Measurements from ENCODE around the gene ZNF611.
A peak's percentile ranks its signal among the peaks of the same experiment; 100 is the strongest.
"Not testable (repeated sequence)": the region's sequence is repeated elsewhere in the genome, so short reads cannot be mapped to it uniquely, and the experiment has no call there.

The ZNF611 gene

DNA sequence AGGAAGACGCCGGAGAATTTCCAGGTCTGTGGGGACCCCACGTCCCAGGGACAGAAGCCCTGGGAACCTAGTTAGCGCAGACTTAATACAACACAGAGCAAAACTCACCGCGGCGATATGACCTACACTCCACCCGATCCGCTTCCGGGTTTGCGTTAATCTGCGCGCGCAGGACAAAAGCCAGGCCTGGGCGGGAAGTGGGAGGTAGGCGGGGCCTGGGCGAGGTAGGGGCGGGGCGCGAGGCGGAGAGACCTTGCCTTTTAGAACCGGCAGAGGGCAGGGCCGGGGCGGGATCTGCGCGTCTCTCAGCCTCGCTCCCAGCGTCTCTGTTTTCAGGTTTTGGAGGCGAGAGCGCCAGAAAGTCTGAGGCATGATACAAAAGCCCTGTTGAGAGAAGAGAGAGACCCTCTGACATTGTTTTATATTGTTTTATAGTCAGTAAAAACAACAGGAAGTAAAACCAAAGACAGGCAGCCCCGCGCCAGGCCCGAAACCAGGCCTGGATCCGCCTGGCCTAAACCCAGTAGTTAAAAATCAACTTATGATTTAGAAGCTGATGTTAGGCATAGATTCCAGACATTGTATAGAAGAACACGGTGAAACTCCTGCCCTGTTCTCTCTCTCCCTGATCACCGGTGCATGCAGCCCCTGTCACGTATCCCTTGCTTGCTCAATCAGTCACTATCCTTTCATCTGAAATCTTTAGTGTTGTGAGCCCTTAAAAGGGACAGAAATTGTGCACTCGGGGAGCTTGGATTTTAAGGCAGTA, at the start of gene ZNF611:
Gene ZNF611, minus strand, starts transcription at position 152 of the 769 bp plus-strand sequence. CDS start 19,150 bp downstream, outside the sequence.
- DNase-seq: peak; percentile 77

GRCh38 chr19:52782864-52783263, 48.0 kb upstream of the ZNF611 start:
- DNase-seq: not testable (repeated sequence)

DNA sequence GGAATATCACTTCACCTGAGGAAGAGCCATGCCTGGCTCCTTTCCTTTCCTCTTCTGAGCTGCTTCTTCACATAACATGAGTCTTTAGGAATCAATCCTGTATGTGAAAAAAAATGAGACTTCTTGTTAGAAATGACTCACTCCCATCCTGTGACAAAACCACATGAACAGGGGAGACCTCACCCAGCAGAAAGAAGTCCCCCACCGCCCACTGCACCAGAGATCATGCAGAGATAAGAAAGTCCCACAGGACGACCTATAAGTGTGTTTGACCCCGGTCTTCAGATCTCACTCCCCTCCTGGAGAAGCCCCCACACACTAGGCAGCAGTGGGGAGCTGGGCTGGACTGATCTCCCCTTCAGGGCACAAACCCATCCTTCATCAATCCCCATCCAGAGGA, 44.0 kb upstream of the ZNF611 start:
- DNase-seq: no peak

DNA sequence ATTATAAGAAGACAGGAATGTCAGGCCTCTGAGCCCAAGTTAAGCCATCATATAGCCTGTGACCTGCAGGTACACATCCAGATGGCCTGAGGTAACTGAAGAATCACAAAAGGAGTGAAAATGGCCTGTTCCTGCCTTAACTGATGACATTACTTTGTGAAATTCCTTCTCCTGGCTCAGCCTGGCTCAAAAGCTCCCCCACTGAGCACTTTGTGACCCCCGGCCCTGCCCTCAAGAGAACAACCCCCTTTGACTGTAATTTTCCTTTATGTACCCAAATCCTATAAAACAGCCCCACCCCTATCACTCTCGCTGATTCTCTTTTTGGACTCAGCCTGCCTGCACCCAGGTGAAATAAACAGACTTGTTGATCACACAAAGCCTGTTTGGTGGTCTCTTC, 21.6 kb upstream of the ZNF611 start:
- DNase-seq: not testable (repeated sequence)

DNA sequence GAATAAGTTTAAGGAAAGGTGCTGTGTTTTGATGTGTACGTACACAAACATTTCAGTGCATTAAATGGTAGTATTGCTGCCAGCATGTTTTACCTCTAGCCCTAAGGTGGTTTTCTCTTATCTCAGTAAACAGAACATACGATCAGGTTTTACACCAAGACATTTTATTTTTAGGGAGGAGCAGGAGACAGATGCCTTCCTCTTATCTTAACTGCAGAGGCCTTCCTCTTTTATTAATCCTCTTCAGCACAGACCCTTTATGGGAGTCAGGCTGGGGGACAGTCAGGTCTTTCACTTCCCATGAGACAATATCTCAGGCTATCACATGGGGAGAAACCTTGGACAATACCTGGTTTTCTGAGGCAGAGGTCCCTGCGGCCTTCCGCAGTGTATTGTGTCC, 14.9 kb upstream of the ZNF611 start:
- DNase-seq: no peak

- no peak for DNase-seq
Observed at GRCh38 chr19:52748336-52748950, 13.6 kb upstream of the ZNF611 start.

- peak; percentile 74 for DNase-seq
Observed at GRCh38 chr19:52745919-52746318, 11.1 kb upstream of the ZNF611 start.

DNA sequence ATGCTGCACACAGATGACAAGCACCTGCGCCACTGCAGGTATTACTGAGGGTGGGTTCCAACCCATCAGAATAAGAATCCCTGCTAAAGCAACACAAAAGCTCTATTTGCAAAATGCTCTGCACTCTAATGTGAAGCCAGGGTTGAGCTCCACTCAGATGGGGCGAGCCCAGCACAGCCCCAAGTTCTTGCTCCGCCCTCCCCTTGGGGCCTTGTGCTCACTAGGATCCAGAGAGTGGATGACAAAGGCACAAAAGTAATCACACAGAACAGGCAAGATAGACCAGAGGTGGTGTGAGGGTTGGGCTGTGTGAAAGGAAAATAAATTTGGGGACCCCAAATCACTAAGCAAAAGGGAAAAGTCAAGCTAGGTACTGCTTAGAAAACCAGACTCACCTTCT, 8.2 kb upstream of the ZNF611 start:
- no peak for DNase-seq

- no peak for DNase-seq
Observed at GRCh38 chr19:52742516-52742915, 7.7 kb upstream of the ZNF611 start.

DNA sequence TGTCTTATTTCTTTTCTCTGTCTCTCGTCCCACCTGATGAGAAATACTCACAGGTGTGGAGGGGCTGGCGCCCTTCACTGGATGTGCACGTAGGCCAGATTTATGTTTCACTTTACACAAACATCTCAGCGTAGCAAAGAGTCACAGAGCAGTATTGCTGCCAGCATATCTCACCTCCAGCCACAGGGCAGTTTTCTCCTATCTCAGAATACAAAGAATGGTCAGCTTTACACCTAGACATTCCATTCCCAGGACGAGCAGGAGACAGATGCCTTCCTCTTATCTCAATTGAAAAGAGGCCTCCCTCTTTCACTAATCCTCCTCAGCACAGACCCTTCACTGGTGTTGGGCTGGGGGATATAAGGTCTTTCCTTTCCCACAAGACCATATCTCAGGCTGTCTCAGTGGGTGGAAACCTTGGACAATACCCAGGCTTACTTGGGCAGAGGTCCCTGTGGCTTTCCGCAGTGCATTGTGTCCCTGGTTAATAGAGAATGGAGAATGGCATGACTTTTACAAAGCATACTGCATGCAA, 7.2 kb upstream of the ZNF611 start:
- no peak for DNase-seq

DNA sequence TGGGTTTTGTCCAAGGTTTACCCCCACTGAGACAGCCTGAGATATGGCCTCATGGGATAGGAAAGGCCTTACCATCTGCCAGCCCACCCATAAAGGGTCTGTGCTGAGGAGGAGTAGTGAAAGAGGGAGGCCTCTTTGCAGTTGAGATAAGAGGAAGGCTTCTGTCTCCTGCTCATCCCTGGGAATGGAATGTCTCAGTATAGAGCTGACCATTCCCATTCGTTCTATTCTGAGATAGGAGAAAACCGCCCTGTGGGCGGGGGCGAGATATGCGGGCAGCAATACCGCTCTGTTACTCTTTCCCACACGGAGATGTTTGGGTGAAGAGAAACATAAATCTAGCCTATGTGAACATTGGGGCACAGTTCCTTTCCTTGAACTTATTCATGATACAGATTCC, 6.5 kb upstream of the ZNF611 start:
- not testable (repeated sequence) for DNase-seq

DNA sequence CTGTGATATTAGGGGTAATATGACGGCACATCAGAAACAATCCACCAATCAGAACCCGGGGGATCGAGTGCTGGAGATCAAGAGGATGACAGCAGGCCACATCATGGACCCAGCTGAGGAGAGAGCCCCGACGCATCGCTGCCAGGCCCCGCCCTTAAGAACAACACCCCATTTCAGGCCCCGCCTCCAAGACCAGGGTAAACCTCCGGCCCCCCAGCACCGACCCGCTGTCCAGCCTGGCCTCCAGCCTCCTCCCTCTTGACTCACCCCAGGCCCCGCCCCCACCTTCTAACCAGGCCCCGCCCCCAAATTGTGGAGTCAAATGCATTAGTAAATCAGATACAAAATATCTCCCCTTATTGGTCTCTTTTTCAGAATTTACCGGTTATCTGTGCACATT, 4.7 kb upstream of the ZNF611 start:
- no peak for DNase-seq

- no peak for DNase-seq
Observed at GRCh38 chr19:52735734-52736133, 890 bp upstream of the ZNF611 start.

DNA sequence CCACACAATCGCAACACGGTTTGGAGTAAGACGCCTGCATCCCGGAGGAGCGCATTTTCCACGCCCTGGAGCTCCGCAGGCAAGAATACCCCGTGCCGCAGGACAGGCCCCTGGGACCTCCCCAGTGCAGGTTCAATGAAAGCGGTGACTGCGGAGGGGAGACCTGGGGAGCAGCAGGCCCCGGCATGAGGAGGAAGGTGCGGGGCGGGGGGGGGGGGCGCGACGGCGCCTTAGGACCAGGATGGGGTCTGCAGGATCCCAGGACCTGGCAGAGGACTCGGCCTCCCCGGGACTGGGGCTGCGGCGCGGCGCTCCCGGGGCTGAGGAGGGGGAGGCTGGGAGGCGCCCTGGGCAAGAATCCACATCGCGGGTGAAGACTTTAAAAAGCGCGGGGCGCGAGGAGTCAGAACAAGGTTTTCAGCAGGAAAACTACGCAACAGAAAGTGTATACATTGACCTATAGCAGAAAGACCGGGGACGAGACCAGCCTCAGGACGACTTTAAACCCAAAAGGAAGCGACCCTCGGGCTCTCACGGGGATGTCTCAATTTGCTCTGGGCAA, 432 bp downstream of the ZNF611 start:
- DNase-seq: no peak

- DNase-seq: not testable (repeated sequence)
Observed at GRCh38 chr19:52726051-52726450, 8.8 kb downstream of the ZNF611 start.

- no peak for DNase-seq
Observed at GRCh38 chr19:52725528-52725961, 9.3 kb downstream of the ZNF611 start.

DNA sequence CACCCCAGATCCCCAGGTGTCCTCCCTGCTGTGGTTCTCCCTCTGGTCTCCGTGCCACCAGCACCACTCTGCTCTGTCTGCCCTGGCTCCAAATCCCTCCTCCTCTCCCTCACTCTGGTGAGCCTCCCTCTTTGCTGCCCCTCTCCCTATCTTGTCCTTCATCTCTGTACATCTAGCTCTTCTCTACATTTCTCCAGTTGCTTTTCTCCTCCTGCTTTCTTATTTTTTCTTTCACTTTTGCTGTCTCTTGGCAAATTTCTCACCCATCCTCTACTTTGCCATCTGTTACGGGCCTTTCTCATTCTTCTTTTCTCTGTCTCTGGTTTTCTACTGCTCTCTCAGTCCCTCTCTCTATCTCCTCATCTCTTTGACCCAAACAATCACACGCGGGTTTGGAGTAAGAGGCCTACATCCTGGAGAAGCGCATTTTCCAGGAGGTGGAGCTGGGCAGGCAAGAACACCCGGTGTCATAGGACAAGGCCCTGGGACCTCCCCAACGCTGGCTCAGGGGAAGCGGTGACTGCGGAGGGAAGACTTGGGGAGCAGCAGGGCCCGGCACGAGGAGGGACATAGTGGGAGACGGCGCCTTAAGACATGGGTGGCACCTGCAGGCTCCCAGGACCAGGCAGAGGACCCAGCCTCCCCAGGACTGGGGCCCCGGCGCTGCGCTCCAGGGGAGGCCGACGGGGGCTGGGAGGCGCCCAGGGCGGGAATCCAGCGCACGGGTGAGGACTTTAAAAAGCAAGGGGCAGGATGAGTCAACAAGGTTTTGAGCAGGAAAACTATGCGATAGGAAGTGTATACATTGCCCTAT, 9.9 kb downstream of the ZNF611 start:
- no peak for DNase-seq

DNA sequence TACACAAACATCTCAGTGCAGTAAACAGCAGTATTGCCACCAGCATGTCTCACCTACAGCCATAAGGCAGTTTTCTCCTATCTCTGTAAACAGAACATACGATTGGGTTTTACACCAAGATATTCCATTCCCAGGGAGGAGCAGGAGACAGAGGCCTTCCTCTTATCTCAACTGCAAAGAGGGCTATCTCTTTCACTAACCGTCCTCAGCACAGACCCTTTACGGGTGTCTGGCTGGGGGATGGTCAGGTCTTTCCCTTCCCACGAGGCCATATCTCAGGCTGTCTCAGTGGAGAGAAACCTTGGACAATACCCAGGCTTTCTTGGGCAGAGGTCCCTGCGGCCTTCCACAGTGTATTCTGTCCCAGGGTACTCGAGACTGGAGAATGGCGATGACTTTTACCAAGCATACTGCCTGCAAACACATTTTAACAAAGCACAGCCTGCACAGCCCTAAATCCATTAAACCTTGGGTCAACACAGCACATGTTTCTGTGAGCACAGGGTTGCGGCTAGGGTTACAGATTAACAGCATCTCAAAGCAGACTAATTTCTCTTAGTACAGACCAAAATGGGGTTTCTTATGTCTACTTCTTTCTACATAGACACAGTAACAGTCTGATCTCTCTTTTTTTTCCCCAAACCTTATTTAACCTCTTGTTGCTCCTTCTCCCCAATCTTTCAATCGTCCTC, 10.8 kb downstream of the ZNF611 start:
- not testable (repeated sequence) for DNase-seq

GRCh38 chr19:52722062-52723003, 12.5 kb downstream of the ZNF611 start:
- DNase-seq: no peak

GRCh38 chr19:52720541-52720940, 14.3 kb downstream of the ZNF611 start:
- not testable (repeated sequence) for DNase-seq

DNA sequence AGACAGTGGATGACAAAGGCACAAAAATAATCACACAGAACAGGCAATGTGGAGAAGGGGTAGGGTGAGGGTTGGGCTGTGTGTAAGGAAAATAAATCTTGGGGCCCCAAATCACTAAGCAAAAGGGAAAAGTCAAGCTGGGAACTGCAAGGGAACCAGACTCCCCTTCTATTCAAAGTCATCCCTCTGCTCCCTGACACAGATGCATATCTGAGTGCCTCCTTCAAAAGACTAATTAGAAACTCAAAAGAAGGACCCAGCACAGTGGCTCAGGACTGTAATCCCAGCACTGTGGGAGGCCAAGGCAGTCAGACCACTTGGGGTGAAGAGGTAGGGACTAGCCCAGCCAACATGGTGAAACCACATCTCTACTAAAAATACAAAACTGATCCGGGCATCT, 18.3 kb downstream of the ZNF611 start:
- no peak for DNase-seq

All from NCI-H1417 treated with DMSO at 0.1 percent for 48 hours (cell line).